Stomach (tissue), 9 donors: ENCODE measurements around the gene RIOX2. TPM values are rescaled to one million over a fixed set of nuclear protein-coding genes. Genes with fewer than 3 reads are reported as not detected.

Experiments used
- DNase-seq, 2 donors: peaks; one replicate each; pipeline versions ENCODE4 v3.0.0 to v3.0.0-alpha.2; 2013 to 2019
- H3K27ac ChIP-seq, 5 donors: fragments of 200-600 bp in 4 of 5; sonication (generic) in 4 of 5; one replicate each; pipeline ENCODE4 v1.5.1; 2013 to 2019; ENCODE audit warnings: mild to moderate bottlenecking in 1 of 5, moderate library complexity in 1 of 5
- H3K27me3 ChIP-seq, 3 donors: fragments of 200-600 bp; sonication (generic); one replicate each; pipeline ENCODE4 v1.5.1; 2017 to 2019; ENCODE audit warnings: mixed run types in 1 of 3
- H3K36me3 ChIP-seq, 4 donors: fragments of 200-600 bp; sonication (generic); 1 replicate in 3 of 4; 2 replicates in 1 of 4; pipeline ENCODE4 v1.5.1; 2016 to 2019
- H3K4me1 ChIP-seq, 4 donors: fragments of 200-600 bp; sonication (generic); one replicate each; pipeline ENCODE4 v1.5.1; 2016 to 2019
- H3K4me3 ChIP-seq, 4 donors: fragments of 200-600 bp; sonication (generic) in 3 of 4; one replicate each; pipeline ENCODE4 v1.5.1; 2016 to 2019; ENCODE audit warnings: mild to moderate bottlenecking in 1 of 4
- H3K9me3 ChIP-seq, 4 donors: fragments of 200-600 bp; sonication (generic); one replicate each; pipeline ENCODE4 v1.5.1; 2016 to 2019
- EP300 ChIP-seq: sonication (generic); formaldehyde crosslinking; IDR thresholded peaks from one replicate; pipeline ENCODE4 v1.6.1; 2017; ENCODE audit warnings: antibody characterized with exemption
- POLR2A ChIP-seq, 4 donors: fragments of 450-650 bp; IDR thresholded peaks; one replicate each; pipeline ENCODE4 v1.6.1; 2016; ENCODE audit warnings: antibody characterized with exemption in 4 of 4, control low read depth in 2 of 4, mild to moderate bottlenecking in 1 of 4, moderate library complexity in 1 of 4
- POLR2AphosphoS5 ChIP-seq, 3 donors: sonication (generic); formaldehyde crosslinking; IDR thresholded peaks; one replicate each; pipeline ENCODE4 v1.6.1; 2016; ENCODE audit warnings: antibody characterized with exemption in 3 of 3
- whole genome bisulfite sequencing, 5 donors: extraction: QIAGEN DNeasy Blood & Tissue Kit in 3 of 5; methylation state at CpG; one replicate each; pipeline versions ENCODE4 v1.1.5 to v1.1.7; 2013 to 2018; 5-methylcytosine and 5-hydroxymethylcytosine counted together
- intact Hi-C: fragments of 100-400 bp; cut with DNase I; formaldehyde crosslinking; loops from one replicate; pipeline ENCODE4 v1.15.1; 2023; ENCODE audit warnings: low total_unique reads
- polyA plus RNA-seq, 3 donors: library from polyadenylated mRNA; stranded (reverse); fragments of 200-250 nt; gene quantifications; one replicate each; pipeline ENCODE4 v1.2.3, GENCODE V29; 2013
- total RNA-seq, 5 donors: library from RNA; depleted of rRNA; stranded (reverse); fragments of >200 nt; gene quantifications; one replicate each; pipeline versions ENCODE4 v1.1.0 to v1.2.3, GENCODE V29; 2014 to 2016
- TF ChIP-seq, protein P1 (sequence below), 7 experiments: fragments of 450-650 bp in 4 of 7; fragments of 200-600 bp in 3 of 7; sonication (generic) in 3 of 7; IDR thresholded peaks; one replicate each; pipeline ENCODE4 v1.5.1; 2016 to 2019; ENCODE audit warnings: antibody characterized with exemption in 7 of 7, control low read depth in 2 of 7, mild to moderate bottlenecking in 1 of 7
- donor health status: healthy with polysubstance abuse.
- donor health status: Bipolar disorder and iron deficiency.
- donor health status: healthy.

Gene RIOX2
- total and polyA plus RNA-seq, 8 donors, result 0.58 to 28.1 (median 17.0) TPM

GRCh38 chr3:97942801-97943546, 29.3 kb downstream of the RIOX2 start:
- 77 to 81% (median 79%) methylated on average over 4 of the region's 4 CpGs for WGBS, 5 donors
- Histone ChIP-seq H3K36me3 (peaks cover 8 to 93% (median 87%) of the 10 kb centered on the region in 4 donors), H3K27ac (no peak overlapping the region), H3K4me3 (no peak overlapping the region), H3K9me3 (no peaks in the 10 kb centered on the region), H3K27me3 (no peaks in the 10 kb centered on the region), H3K4me1 (peaks cover 0 to 10% (median 7%) of the 10 kb centered on the region in 4 donors)
- DNase-seq, result no peak
- intact Hi-C loops, result no loop called here
- no peak for TF ChIP-seq POLR2AphosphoS5 (IDR thresholded peaks at IDR 0.05)
- TF ChIP-seq POLR2A (IDR thresholded peaks at IDR 0.05), result no peak
- TF ChIP-seq, protein P1, sequence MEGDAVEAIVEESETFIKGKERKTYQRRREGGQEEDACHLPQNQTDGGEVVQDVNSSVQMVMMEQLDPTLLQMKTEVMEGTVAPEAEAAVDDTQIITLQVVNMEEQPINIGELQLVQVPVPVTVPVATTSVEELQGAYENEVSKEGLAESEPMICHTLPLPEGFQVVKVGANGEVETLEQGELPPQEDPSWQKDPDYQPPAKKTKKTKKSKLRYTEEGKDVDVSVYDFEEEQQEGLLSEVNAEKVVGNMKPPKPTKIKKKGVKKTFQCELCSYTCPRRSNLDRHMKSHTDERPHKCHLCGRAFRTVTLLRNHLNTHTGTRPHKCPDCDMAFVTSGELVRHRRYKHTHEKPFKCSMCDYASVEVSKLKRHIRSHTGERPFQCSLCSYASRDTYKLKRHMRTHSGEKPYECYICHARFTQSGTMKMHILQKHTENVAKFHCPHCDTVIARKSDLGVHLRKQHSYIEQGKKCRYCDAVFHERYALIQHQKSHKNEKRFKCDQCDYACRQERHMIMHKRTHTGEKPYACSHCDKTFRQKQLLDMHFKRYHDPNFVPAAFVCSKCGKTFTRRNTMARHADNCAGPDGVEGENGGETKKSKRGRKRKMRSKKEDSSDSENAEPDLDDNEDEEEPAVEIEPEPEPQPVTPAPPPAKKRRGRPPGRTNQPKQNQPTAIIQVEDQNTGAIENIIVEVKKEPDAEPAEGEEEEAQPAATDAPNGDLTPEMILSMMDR (IDR thresholded peaks at IDR 0.05), result no peak
- no peak for TF ChIP-seq EP300

DNA sequence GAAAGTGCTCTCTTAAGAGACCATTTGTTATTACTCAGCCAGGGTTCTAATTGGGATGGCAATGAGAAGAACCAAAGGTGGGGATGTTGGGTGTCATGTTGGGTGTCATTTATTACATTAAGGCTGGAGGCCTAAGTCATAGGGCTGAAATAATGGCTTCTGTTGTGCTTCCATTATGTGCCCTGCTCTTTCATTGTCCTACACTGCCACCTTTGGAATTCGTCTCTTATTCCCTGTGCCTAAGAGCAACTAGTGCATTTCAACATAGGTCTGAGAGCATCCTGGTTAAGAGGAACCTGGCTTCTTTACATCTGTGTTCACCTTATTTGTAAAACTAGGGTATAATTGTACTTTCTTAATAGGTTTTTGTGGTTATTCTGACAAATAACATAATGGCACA, 32.2 kb downstream of the RIOX2 start:
- WGBS, 5 donors, result 67 to 85% (median 70%) methylated on average over 1 of the region's 1 CpG
- no peaks in the 10 kb centered on the region for H3K27me3 ChIP-seq
- DNase-seq, result peak in 1 of 2 donors; percentile 30
- peaks cover 6 to 93% (median 87%) of the 10 kb centered on the region in 4 donors for H3K36me3 ChIP-seq
- peaks cover 0 to 10% (median 7%) of the 10 kb centered on the region in 4 donors for H3K4me1 ChIP-seq
- intact Hi-C loops, result no loop called here
- no peak overlapping the region for H3K27ac ChIP-seq
- no peak for TF ChIP-seq EP300
- no peak for TF ChIP-seq POLR2A (IDR thresholded peaks at IDR 0.05)
- TF ChIP-seq, protein P1 (IDR thresholded peaks at IDR 0.05), result no peak
- TF ChIP-seq POLR2AphosphoS5 (IDR thresholded peaks at IDR 0.05), result no peak
- no peak overlapping the region for H3K4me3 ChIP-seq
- H3K9me3 ChIP-seq, result no peaks in the 10 kb centered on the region

DNA sequence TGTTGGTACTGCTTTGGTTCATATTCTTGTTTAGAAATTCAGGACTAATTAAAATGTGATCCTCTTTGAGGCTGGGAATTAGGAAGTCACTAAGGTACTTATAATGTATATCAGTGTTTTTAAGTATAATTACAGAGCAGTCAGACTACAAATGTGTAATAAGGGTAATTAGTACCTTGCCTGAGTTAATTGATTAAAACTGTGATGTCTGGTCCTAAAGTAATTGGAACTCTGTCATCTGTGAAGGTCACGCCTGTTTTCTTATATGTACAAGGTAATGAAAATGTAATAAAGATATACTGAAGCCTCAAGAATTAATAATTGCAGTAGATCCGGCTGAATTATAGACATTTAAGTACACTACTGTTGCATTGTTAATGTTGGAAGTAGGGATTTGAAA, 32.8 kb downstream of the RIOX2 start:
- H3K27me3 ChIP-seq, result no peaks in the 10 kb centered on the region
- 92 to 97% (median 96%) methylated on average over 2 of the region's 2 CpGs for WGBS, 5 donors
- peaks cover 3 to 93% (median 87%) of the 10 kb centered on the region in 4 donors for H3K36me3 ChIP-seq
- TF ChIP-seq POLR2AphosphoS5 (IDR thresholded peaks at IDR 0.05), result no peak
- TF ChIP-seq, protein P1 (IDR thresholded peaks at IDR 0.05), result no peak
- no peak for TF ChIP-seq EP300
- no peak for TF ChIP-seq POLR2A (IDR thresholded peaks at IDR 0.05)
- H3K4me1 ChIP-seq, result peaks cover 0 to 10% (median 7%) of the 10 kb centered on the region in 4 donors
- H3K27ac ChIP-seq, result no peak overlapping the region
- no peak overlapping the region for H3K4me3 ChIP-seq
- no peak for DNase-seq
- no peaks in the 10 kb centered on the region for H3K9me3 ChIP-seq
- intact Hi-C loops, result no loop called here

- H3K4me1 ChIP-seq, result peaks cover 0 to 10% (median 7%) of the 10 kb centered on the region in 4 donors
- DNase-seq, result no peak
- peaks cover 3 to 93% (median 87%) of the 10 kb centered on the region in 4 donors for H3K36me3 ChIP-seq
- no peaks in the 10 kb centered on the region for H3K27me3 ChIP-seq
- intact Hi-C loops, result no loop called here
- no peak for TF ChIP-seq EP300
- TF ChIP-seq, protein P1 (IDR thresholded peaks at IDR 0.05), result no peak
- no peak for TF ChIP-seq POLR2AphosphoS5 (IDR thresholded peaks at IDR 0.05)
- no peak for TF ChIP-seq POLR2A (IDR thresholded peaks at IDR 0.05)
- H3K4me3 ChIP-seq, result no peak overlapping the region
- no peak overlapping the region for H3K27ac ChIP-seq
- 88 to 93% (median 89%) methylated on average over 1 of the region's 1 CpG for WGBS, 5 donors
- no peaks in the 10 kb centered on the region for H3K9me3 ChIP-seq
These were observed 33.8 kb downstream of the RIOX2 start for GRCh38 chr3:97938444-97938843.
